DMS114 treated with DMSO at 0.1 percent for 48 hours (cell line): ENCODE measurements around the gene TAF4B.
"Not testable (repeated sequence)": the region's sequence is repeated elsewhere in the genome, so short reads cannot be mapped to it uniquely, and the experiment has no call there.

Experiments used
- DNase-seq: peaks from one replicate; lab custom pipeline; 2025; ENCODE audit not compliant: unreplicated experiment; lab: John Stamatoyannopoulos, UW

The TAF4B gene

GRCh38 chr18:26237363-26237762 is 11.1 kb downstream of the TAF4B start:
- not testable (repeated sequence) for DNase-seq

GRCh38 chr18:26238718-26239117 is 12.5 kb downstream of the TAF4B start:
- not testable (repeated sequence) for DNase-seq

- not testable (repeated sequence) for DNase-seq
Observed at GRCh38 chr18:26242392-26242791, 16.1 kb downstream of the TAF4B start.

- not testable (repeated sequence) for DNase-seq
Observed at GRCh38 chr18:26245434-26245833, 19.2 kb downstream of the TAF4B start.

DNA sequence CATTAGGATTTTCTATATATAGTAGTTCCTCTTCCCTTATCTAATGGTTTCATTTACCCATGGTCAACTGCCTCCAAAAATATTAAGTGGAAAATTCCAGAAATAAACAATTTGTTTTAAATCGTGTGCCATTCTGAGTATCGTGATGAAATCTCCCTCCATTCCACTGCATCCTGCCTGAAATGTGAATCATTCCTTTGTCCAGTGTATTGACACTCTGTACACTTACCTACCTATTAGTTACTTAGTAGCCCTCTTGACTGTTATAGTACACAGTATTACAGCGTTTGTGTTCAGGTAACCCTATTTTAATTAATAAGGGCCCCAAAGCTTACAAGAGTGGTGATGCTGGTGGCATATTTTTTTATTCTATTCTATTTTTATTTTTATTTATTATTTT is 26.2 kb downstream of the TAF4B start:
- no peak for DNase-seq

DNA sequence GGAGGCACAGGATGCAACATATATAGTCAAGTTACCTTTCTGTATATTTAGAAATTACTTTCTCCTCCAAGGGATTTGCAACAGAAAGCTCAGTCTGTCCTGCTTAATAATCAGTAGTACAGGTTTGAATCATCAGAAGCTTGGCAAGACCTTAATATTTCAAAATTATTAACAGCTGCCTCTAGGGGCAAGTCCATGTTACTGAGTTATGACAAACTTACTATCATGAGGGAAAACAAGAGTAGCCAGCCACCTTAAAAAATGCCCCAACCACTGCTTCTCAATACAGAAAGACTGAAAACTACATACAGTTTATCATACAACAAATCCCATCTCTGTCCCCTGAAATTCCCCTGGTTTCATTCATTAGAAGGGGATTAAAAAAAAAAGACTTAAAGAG is 28.6 kb downstream of the TAF4B start:
- not testable (repeated sequence) for DNase-seq

DNA sequence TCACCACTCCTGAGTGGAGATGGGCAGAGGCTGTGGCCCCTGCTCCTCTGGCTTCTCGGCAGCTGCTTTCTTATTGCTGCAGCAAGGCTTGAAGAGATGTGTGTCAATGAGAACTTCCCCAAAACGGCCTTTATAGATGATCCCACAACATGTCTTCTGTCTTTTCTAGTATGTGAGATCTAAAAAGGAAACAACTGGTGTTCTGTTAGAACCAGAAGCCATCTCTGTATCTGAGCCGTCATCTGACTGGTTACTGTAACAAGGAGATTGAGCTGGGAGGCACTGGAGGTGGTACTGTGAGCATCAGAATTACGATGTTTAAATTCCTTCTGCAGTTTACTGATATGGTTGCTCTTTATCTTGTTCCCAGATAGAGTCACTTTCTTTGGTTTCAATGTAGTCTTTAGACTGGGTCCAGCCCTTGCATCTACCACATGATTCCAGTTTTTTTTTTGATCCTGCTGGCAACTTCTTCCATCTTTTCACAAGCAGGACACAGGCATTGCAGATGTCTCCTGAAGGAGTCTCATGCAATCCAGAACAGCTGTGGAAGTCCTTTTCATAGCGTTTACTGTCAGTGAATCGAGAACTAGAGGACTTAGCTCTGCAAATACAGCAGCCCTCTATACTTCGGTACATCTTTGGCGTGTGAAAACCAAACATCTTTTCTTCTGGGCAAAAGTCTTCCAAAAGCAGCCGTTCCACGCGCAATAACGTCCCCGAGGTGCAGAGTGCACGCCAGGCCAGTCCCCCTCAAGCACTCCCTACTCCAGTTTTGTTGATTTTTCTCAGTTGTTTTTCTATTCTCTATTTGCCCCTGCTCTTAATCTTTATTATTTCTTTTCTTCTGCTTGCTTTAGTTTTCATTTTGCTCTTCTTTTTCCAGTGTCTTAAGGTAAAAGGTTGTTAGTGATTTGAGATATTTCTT is 29.7 kb downstream of the TAF4B start:
- no peak for DNase-seq

DNA sequence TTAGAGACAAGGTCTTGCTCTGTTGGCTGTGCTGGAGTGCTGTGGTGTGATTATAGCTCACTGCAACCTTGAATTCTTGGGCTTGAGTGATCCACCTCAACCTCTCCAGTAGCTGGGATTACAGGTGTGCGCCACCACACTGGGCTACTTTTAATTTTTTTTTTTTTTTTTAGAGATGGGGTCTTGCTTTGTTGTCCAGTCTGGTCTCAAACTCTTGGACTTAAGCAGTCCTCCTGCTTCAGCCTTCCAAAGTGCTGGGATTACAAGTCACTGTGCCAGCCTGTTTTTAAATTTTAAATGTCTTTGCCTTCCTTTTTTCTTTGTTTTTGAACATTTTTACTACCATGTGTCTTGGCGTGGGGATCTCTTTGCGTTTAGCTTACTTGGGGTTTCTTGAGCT is 32.5 kb downstream of the TAF4B start:
- no peak for DNase-seq

GRCh38 chr18:26259416-26259815 is 33.2 kb downstream of the TAF4B start:
- not testable (repeated sequence) for DNase-seq

DNA sequence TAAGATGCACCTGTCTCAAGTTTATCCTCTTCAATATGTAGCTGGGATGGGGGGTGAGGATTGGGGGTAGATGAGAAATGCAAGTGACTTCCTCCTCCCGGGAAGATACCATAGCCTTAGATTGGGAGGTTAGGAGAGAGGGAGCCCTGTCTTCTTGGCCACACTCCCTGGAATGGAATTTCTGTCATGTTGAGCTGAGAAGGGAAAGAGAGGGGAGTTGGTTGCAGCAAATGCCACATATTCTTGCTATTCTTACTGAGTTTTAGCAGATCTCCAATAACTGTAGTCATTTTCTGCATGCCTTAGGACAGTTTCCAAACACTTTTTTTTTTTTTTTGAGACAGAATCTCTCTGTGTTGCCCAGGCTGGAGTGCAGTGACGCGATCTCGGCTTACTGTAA is 35.9 kb downstream of the TAF4B start:
- DNase-seq = no peak

DNA sequence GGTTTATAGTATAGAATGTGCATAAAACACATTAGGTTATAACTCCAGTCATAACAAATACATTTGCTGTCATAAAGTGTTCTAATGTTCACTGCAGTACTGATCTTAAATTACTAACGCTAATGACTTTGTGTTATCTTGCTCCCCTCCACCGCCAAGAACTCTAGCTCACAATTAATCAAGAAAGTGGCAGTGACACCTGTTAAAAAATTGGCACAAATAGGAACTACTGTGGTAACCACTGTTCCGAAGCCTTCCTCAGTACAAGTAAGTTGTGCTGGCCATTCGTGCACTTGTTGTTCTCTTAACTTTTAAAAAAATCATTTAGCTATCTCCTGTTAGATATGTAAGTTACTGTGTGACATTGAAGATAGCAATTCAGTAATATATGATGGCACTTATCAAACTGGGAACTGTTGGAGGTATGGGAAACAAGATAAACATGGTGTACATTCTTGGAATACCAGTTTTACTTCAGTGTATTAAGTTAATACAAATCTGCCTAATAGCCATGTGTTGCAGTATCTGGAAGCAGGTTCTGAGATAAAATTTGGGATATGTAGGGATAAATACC is 41.2 kb downstream of the TAF4B start:
- no peak for DNase-seq

GRCh38 chr18:26268454-26268853 is 42.2 kb downstream of the TAF4B start:
- no peak for DNase-seq

GRCh38 chr18:26271917-26272549 is 45.8 kb downstream of the TAF4B start:
- no peak for DNase-seq

- DNase-seq = no peak
Observed at GRCh38 chr18:26277374-26277773, 51.1 kb downstream of the TAF4B start.

DNA sequence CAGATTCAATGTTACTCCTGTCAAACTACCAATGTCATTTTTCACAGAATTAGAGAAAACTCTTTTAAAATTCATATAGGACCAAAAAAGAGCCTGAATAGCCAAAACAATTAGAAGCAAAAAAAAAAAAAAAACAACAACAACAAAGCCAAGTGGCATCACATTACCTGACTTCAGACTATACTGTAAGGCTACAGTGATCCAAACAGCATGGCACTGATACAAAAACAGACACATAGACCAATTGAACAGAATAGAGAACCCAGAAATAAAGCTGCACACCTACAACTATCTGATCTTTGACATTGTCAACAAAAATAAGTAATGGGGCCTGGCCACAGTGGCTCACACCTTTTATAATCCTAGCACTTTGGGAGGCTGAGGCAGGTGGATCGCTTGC is 53.2 kb downstream of the TAF4B start:
- DNase-seq = no peak

DNA sequence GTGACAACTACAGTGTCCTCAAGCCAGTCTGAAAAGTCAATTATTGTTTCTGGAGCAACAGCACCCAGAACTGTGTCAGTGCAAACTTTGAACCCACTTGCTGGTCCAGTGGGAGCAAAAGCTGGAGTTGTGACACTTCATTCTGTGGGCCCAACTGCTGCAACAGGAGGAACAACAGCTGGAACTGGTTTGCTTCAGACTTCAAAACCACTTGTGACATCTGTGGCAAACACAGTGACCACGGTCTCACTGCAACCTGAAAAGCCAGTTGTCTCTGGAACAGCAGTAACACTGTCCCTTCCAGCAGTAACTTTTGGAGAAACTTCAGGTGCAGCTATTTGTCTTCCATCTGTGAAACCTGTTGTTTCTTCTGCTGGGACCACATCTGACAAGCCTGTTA is 59.8 kb downstream of the TAF4B start:
- DNase-seq = no peak

- no peak for DNase-seq
Observed at GRCh38 chr18:26287644-26288043, 61.4 kb downstream of the TAF4B start.

DNA sequence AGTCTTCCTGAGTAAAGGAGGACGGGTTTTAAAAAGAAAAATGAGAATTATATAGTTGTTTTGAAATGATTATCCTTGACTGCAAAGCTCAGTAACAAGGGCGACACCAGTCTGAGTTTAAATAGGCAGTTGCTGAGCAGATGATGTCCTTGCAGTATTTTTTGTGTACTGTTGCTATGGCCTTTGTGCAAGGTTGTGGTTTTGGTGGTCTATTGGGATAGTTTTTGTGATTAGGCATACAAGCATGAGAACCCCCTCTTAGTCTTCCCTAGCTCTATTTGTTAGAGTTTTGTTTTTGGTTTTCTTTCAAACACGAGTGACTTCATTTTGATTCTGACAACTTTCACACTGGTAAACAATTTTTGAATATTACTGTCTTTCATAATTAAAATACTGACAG is 64.1 kb downstream of the TAF4B start:
- DNase-seq = no peak

GRCh38 chr18:26293982-26294381 is 67.7 kb downstream of the TAF4B start:
- DNase-seq = no peak

- DNase-seq = no peak
Observed at GRCh38 chr18:26298107-26298506, 71.9 kb downstream of the TAF4B start.

DNA sequence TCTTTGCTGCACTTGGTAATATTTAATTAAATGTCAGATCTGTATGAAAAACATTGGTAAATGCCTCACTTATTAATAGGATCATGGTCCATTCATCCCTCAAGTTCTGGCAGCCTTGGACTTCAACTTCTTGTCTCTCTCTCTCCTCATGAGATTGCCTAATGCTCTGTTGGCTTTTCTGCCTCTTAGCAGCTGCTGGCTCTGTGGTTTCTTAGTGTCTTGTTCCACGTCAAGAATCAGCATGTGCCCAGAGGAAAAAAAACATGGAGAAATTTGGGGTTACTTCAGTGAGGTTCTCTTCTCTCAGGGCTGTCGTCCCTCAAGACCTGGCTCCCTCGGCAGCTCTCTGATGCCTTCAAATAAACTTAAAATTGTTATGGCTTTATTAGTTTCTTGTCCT is 75.4 kb downstream of the TAF4B start:
- no peak for DNase-seq

DNA sequence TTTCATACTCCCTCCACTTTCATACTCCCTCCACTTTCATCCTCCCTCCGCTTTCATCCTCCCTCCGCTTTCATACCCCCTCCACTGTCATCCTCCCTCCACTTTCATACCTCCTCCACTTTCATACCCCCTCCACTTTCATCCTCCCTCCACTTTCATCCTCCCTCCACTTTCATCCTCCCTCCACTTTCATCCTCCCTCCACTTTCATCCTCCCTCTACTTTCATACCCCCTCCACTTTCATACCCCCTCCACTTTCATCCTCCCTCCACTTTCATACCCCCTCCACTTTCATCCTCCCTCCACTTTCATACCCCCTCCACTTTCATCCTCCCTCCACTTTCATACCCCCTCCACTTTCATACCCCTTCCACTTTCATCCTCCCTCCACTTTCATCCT is 77.0 kb downstream of the TAF4B start:
- not testable (repeated sequence) for DNase-seq
